CD4-positive, alpha-beta T cell treated with Interleukin-4 for 4 hours (primary cell): ENCODE results near the gene NPDC1.

Source experiments
- DNase-seq: peaks from one replicate; pipeline ENCODE4 v3.0.0-alpha.2; 2020

NPDC1 gene

DNA sequence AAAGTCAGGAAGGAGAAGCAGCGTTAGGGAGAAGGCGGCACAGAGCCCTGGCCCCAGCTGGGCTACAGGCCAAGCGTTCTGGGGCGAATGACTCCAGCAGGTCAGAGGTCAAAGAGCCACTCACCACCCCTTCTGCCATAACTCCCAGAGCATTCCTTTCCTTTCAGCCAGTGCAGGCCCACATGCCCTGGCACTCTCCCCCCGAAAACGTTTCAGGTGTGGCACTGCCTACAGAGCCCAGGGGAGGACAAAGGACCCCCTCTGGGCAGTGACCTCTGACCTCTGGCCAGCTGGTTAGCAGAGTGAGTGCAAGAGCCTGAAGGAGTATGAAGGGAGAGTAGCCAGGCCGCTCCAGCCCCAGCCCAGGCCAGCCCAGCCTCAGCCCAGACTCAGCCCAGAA, 22.8 kb downstream of the NPDC1 start:
- no peak for DNase-seq

GRCh38 chr9:137022662-137023008, 23.3 kb downstream of the NPDC1 start:
- no peak for DNase-seq

GRCh38 chr9:137021979-137022661, 23.9 kb downstream of the NPDC1 start:
- peak; percentile 67 for DNase-seq

DNA sequence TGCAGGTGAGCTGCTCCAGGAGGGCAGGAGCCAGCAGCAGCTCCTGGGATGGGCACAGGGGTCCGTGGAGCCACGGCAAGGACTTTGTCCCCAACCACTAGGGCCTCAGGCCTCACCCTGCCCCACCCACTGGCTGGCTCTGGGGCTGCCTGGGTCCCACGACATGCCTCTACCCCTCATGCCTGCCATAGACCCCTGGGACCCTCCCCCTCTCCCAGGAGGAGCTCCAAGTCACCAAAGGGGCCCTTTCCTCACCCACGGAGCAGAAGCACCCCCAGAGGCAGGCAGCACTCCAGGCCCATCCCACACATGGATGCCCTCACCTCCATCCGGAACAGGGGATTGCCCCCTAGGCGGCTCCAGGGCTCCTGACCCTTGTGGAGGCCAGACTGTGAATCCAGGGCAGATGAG, 24.4 kb downstream of the NPDC1 start:
- no peak for DNase-seq

DNA sequence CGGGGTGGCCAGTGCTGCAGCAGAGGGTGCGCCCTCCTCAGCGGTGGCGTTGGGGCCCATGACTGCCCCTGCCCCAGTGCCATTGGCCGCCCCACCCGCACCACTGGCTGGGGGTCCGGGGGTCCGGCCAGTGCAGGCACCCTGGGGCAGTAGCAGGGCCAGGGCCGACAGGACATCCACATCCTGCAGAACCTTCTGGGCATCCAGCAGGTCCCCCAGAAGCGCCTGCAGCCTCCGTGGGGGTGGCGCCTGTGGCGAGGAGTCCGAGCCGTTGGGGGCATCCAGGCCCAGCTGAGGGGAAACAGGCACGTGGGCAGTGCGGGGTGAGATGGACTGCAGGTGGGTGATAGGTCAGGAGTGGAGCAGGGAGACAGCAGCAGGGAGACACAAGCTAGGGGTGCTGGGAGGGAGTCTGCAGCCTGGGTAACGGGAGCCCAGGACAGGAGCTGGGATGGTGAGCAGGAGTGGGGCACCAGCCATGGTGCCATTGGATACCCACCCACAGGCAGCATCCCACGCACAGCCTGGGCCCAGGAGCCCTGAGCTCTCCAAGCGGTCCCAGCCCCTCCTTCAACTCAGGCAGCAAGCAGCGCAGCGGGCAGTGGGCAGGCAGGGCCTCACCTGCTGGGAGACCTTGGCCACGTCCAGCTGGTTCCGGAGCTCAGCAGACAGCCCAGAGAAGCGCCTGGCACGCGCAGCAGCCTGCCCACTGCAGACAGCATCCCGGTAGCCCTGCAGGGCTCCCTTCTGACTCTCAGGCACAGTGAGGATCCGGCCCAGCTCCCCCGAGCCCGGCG, 25.0 kb downstream of the NPDC1 start:
- DNase-seq: no peak

DNA sequence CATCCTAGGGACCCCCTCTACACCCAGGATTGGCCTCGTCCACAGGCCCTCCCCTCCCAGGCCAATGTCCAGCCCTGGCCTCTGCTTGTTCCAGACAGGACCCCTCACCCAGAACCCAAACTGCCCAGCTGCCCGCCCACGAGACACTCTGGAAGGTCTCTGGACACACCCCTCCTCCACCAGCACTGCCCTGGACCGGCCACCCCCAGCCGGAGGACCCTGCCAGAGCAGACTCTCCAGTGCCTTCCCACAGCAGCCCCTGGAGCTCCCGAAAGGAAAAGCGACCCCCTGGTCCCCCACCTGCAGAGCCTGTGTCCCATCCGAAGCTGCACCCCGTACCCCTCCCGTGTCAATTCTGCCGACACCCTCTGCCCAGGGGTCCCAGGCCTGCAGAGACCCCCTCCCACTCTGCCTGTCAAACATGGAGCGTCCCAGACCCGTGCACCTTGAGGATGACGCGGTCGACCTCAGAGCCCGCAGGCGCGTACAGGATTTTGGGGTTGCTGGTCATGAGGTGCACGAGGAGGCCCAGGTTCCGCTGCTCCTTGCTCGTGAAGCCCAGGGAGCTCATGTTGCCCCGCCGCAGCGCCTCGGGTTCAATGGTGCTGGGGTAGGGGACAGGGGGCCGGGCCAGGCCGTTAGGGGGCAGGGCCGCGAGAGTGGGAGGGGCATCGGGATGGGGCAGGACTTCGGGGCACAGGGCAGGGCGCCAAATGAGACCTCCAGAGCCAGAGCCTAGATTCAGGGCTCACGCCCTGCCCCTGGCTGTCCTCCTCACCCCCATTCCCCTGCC, 25.9 kb downstream of the NPDC1 start:
- no peak for DNase-seq

GRCh38 chr9:137018761-137019559, 27.0 kb downstream of the NPDC1 start:
- DNase-seq: no peak

DNA sequence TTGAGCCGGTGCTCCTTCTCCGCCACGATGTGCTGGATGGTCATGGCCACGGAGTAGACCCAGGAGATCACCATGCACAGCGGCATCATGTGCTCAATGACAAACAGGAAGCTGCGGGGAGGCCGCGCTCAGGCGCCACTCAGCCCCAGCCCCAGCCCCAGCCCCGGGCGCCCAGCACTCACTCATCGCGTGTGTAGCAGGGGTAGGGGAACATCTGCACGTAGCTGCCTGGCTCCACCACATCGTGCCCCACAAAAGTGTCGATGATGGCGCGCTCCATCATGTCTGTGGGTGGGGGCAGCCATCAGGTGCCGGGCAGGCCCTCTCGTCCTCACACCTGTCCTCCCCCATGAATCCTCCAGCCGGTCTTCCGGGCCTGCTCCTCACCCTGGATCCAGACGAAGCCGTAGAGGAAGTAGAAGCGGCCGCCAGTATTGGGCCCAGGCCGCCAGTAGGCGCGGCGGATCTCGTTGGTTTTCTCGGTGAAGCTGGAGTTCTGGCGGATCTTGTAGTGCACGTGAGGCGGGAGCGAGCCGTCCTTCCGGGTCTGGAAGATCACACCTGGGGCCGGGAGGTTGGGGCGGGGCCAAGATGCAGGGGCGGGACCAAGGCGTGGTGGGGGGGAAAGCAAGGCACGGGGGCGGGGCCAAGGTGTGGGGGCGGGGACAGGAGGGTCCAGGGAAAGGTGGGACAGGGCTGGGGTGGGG, 28.0 kb downstream of the NPDC1 start:
- DNase-seq: no peak

DNA sequence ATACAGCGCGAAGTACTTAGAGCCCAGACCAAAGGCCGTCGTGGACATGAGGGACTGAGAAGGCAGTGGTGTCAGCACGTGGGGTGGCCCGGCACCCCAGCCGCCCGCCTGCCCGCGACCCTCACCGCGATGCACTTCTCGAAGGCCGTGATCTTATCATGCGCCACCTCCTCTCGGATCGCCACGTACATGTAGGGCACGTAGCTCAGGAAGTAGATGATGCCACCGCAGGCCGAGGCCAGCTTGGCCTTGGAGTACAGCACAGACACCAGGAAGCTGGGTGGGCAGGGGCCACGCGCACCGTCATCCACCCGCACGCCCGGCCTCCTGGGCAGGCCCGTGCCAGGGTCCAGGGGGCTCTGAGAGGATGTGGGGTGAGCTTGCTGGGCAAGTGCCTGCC, 28.9 kb downstream of the NPDC1 start:
- no peak for DNase-seq

GRCh38 chr9:137016436-137016835, 29.5 kb downstream of the NPDC1 start:
- no peak for DNase-seq

DNA sequence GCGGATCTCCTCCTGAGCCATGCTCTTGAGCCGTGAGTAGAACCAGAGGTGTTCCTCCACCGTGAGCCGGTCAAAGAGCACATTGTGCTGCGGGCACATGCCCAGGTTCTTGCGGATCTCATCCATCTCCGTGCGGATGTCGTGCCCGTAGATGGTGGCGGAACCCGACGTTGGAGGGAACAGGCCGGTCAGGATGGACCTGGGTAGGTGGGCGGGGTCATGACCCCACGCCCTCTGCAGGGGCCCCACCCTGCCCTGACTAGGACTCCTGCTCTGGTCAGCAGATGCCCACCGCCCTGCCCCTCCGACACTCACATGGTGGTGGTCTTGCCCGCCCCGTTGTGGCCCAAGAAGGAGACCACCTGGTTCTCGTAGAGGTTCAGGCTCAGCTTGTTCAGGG, 30.0 kb downstream of the NPDC1 start:
- DNase-seq: no peak

- no peak for DNase-seq
Observed at GRCh38 chr9:137015540-137015930, 30.4 kb downstream of the NPDC1 start.

- no peak for DNase-seq
Observed at GRCh38 chr9:137014776-137015539, 31.0 kb downstream of the NPDC1 start.

DNA sequence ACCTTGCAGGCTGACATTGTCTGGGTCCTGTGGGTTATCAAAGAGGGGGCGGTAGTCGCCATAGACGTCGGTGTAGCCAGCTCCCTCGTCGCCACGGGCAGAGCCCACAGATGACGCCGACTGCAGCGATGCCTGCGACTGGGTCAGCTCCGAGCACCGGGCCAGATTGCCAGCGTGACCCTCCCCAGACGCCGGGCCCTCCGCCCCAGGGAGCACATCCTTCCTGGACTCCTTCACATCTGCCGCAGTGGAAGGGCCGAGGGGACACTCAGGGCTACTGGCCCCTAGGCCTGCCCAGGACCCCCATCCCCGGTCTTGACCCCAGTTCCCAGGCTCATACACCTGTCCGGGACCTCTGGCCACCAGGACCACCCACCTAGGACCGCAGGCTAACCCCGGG, 31.8 kb downstream of the NPDC1 start:
- DNase-seq: no peak

DNA sequence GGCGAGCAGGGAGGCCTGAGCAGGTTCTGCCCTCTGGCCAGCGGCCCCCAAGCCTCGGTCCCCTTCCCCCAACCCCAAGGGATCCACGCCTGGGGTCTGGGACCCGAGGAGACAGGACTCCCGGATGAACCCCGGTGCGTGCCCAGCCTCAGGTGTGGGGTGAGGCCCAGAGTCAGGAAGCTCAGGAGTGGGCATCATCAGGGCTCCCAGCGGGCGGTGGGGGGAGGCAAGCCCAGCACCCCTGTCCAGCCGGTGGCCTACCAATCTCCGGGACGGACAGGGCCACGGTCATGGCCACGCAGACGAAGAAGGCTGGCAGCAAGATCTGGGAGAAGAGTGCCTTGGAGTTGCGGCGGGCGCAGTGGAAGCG, 32.4 kb downstream of the NPDC1 start:
- no peak for DNase-seq

GRCh38 chr9:137012694-137013570, 33.0 kb downstream of the NPDC1 start:
- no peak for DNase-seq

- no peak for DNase-seq
Observed at GRCh38 chr9:137011907-137012675, 33.9 kb downstream of the NPDC1 start.

GRCh38 chr9:137011156-137011555, 34.8 kb downstream of the NPDC1 start:
- DNase-seq: no peak

GRCh38 chr9:137009938-137010732, 35.8 kb downstream of the NPDC1 start:
- DNase-seq: no peak
